HG02798 (cell line): ENCODE data around the gene PDIA6.

Experiments
- ATAC-seq: cut with Tn5 transposase; IDR thresholded peaks from one replicate; pipeline ENCODE4 v1.9.1; 2021; ENCODE audit warnings: mild to moderate bottlenecking; ENCODE audit not compliant: unreplicated experiment, poor library complexity

PDIA6 gene

GRCh38 chr2:10812362-10813162 is at the start of gene PDIA6:
PDIA6 (minus strand) TSS chr2:10812785; CDS start chr2:10812696, 89 bp downstream.
- peak; percentile 94 for ATAC-seq

- no peak for ATAC-seq
Measured at GRCh38 chr2:10862330-10862729, 49.7 kb upstream of the PDIA6 start.

GRCh38 chr2:10861765-10862164 is 49.2 kb upstream of the PDIA6 start:
- ATAC-seq = no peak

GRCh38 chr2:10860814-10861325 is 48.3 kb upstream of the PDIA6 start:
- ATAC-seq = no peak

GRCh38 chr2:10860081-10860813 is 47.7 kb upstream of the PDIA6 start:
- ATAC-seq = no peak

- ATAC-seq = no peak
Measured at GRCh38 chr2:10859278-10859677, 46.7 kb upstream of the PDIA6 start.

GRCh38 chr2:10848541-10848940 is 36.0 kb upstream of the PDIA6 start:
- no peak for ATAC-seq

GRCh38 chr2:10847008-10847407 is 34.4 kb upstream of the PDIA6 start:
- ATAC-seq = no peak

- ATAC-seq = no peak
Measured at GRCh38 chr2:10846110-10846861, 33.7 kb upstream of the PDIA6 start.

- no peak for ATAC-seq
Measured at GRCh38 chr2:10845640-10846039, 33.1 kb upstream of the PDIA6 start.

- ATAC-seq = no peak
Measured at GRCh38 chr2:10844097-10844496, 31.5 kb upstream of the PDIA6 start.

GRCh38 chr2:10842506-10842905 is 29.9 kb upstream of the PDIA6 start:
- ATAC-seq = no peak

GRCh38 chr2:10841547-10842219 is 29.1 kb upstream of the PDIA6 start:
- no peak for ATAC-seq

GRCh38 chr2:10839813-10840212 is 27.2 kb upstream of the PDIA6 start:
- ATAC-seq = no peak

- no peak for ATAC-seq
Measured at GRCh38 chr2:10838734-10839133, 26.1 kb upstream of the PDIA6 start.

- no peak for ATAC-seq
Measured at GRCh38 chr2:10837298-10838266, 25.0 kb upstream of the PDIA6 start.

GRCh38 chr2:10835052-10835970 is 22.7 kb upstream of the PDIA6 start:
- ATAC-seq = peak; percentile 79

GRCh38 chr2:10834068-10834655 is 21.6 kb upstream of the PDIA6 start:
- ATAC-seq = no peak
